GM23338 (cell line): ENCODE data around the gene MACROD1. TPM values are rescaled to one million over a fixed set of nuclear protein-coding genes. Genes with fewer than 3 reads are reported as not detected.

Source experiments
- ATAC-seq: fragments of 200-7000 bp; cut with Tn5 transposase; 3 replicates; pipeline ENCODE4 v1.9.1; 2020
- DNase-seq: peaks from one replicate; pipeline ENCODE4 v3.0.0-alpha.2; 2015; ENCODE audit warnings: low spot score
- H2AFZ ChIP-seq: fragments of 200-600 bp; sonication (generic); 2 replicates; pipeline ENCODE4 v1.8.0; 2016; ENCODE audit warnings: antibody characterized with exemption, mild to moderate bottlenecking, moderate library complexity
- H3F3A ChIP-seq: fragments of 200-600 bp; sonication (generic); replicated peaks from 2 replicates; pipeline ENCODE4 v1.8.0; 2017; ENCODE audit warnings: antibody characterized with exemption, mixed run types, low read depth
- H3K27ac ChIP-seq: fragments of 200-600 bp; sonication (generic); 2 replicates; pipeline ENCODE4 v1.6.1; 2016; ENCODE audit warnings: low read depth
- H3K27me3 ChIP-seq: fragments of 200-600 bp; sonication (generic); 2 replicates; pipeline ENCODE4 v1.8.0; 2016; ENCODE audit warnings: mild to moderate bottlenecking, mixed run types, moderate library complexity; ENCODE audit not compliant: insufficient read depth
- H3K36me3 ChIP-seq: fragments of 200-600 bp; sonication (generic); 2 replicates; pipeline ENCODE4 v1.8.0; 2016; ENCODE audit warnings: mild to moderate bottlenecking; ENCODE audit not compliant: insufficient read depth
- H3K4me1 ChIP-seq: fragments of 200-600 bp; sonication (generic); 2 replicates; pipeline ENCODE4 v1.8.0; 2016; ENCODE audit warnings: mild to moderate bottlenecking, moderate library complexity; ENCODE audit not compliant: insufficient read depth
- H3K4me2 ChIP-seq: fragments of 200-600 bp; sonication (generic); 2 replicates; pipeline ENCODE4 v1.7.1; 2017; ENCODE audit warnings: mixed run types
- H3K4me3 ChIP-seq: fragments of 200-600 bp; sonication (generic); 2 replicates; pipeline ENCODE4 v1.6.1; 2016; ENCODE audit warnings: mixed run types
- H3K79me2 ChIP-seq: fragments of 200-600 bp; sonication (generic); replicated peaks from 2 replicates; pipeline ENCODE4 v1.8.0; 2017; ENCODE audit warnings: mild to moderate bottlenecking; ENCODE audit not compliant: insufficient read depth
- H3K9me2 ChIP-seq: fragments of 200-600 bp; sonication (generic); 2 replicates; pipeline ENCODE4 v1.8.0; 2017; ENCODE audit not compliant: insufficient read depth
- H4K20me1 ChIP-seq: fragments of 200-600 bp; sonication (generic); replicated peaks from 2 replicates; pipeline ENCODE4 v1.8.0; 2017; ENCODE audit warnings: mild to moderate bottlenecking; ENCODE audit not compliant: insufficient read depth
- H3K27ac Mint-ChIP-seq: 2 replicates; pipeline ENCODE4 v1.8.0; 2020; ENCODE audit warnings: inconsistent platforms, mild to moderate bottlenecking, moderate library complexity, mixed read lengths
- H3K27me3 Mint-ChIP-seq: 3 replicates; pipeline ENCODE4 v1.8.0; 2022; ENCODE audit warnings: low read depth, mild to moderate bottlenecking, moderate library complexity, mixed read lengths, inconsistent platforms; ENCODE audit not compliant: insufficient read depth, poor library complexity
- H3K36me3 Mint-ChIP-seq: 3 replicates; pipeline ENCODE4 v1.8.0; 2021; ENCODE audit warnings: low read depth, mild to moderate bottlenecking, inconsistent platforms, moderate library complexity, mixed read lengths
- H3K4me1 Mint-ChIP-seq: 3 replicates; pipeline ENCODE4 v1.8.0; 2020; ENCODE audit warnings: mild to moderate bottlenecking, inconsistent platforms, mixed read lengths
- H3K4me3 Mint-ChIP-seq: 3 replicates; pipeline ENCODE4 v1.8.0; 2021; ENCODE audit warnings: moderate library complexity, mild to moderate bottlenecking, inconsistent platforms, mixed read lengths
- H3K9me3 Mint-ChIP-seq: 3 replicates; pipeline ENCODE4 v1.8.0; 2020; ENCODE audit warnings: moderate library complexity, mild to moderate bottlenecking, inconsistent platforms, mixed read lengths
- CREB1 ChIP-seq: fragments of 250-450 bp; sonication (Bioruptor Pico); IDR thresholded peaks from 2 replicates; pipeline ENCODE4 v1.5.0; 2020; ENCODE audit warnings: low read depth, mild to moderate bottlenecking, moderate library complexity
- EZH2 ChIP-seq: fragments of 200-600 bp; sonication (generic); IDR thresholded peaks from one replicate; pipeline ENCODE4 v1.8.0; 2017; ENCODE audit warnings: antibody characterized with exemption, mild to moderate bottlenecking, low read depth; ENCODE audit not compliant: unreplicated experiment
- NANOG ChIP-seq: IDR thresholded peaks from 2 replicates; pipeline ENCODE4 v1.6.1; 2016; ENCODE audit warnings: antibody characterized with exemption, borderline replicate concordance
- STAT1 ChIP-seq: IDR thresholded peaks from one replicate; pipeline ENCODE4 v1.6.1; 2016; ENCODE audit warnings: antibody characterized with exemption; ENCODE audit not compliant: unreplicated experiment
- ZNF114 ChIP-seq: fragments of 250-450 bp; sonication (Bioruptor Pico); IDR thresholded peaks from 2 replicates; pipeline ENCODE4 v1.5.0; 2020; ENCODE audit warnings: mild to moderate bottlenecking, moderate library complexity
- polyA plus RNA-seq: library from polyadenylated mRNA; unstranded; fragments of >200 nt; fragmentation: Nextera tagmentation; extraction: Ambion mirVana; gene quantifications from 2 replicates; pipeline ENCODE4 v1.2.1, GENCODE V29; 2016
- total RNA-seq: library from RNA; depleted of rRNA; stranded (reverse); fragments of >200 nt; shearing (Covaris generic); gene quantifications from 2 replicates; pipeline ENCODE4 v1.2.3, GENCODE V29; 2014
- TF ChIP-seq, protein P1 (sequence below): fragments of 250-450 bp; sonication (Bioruptor Pico); IDR thresholded peaks from 2 replicates; pipeline ENCODE4 v1.5.0; 2020; ENCODE audit warnings: mild to moderate bottlenecking, moderate library complexity

The MACROD1 gene
- total and polyA plus RNA-seq, 2 experiments from 2014 or later, result 33.0 to 51.6 TPM

DNA sequence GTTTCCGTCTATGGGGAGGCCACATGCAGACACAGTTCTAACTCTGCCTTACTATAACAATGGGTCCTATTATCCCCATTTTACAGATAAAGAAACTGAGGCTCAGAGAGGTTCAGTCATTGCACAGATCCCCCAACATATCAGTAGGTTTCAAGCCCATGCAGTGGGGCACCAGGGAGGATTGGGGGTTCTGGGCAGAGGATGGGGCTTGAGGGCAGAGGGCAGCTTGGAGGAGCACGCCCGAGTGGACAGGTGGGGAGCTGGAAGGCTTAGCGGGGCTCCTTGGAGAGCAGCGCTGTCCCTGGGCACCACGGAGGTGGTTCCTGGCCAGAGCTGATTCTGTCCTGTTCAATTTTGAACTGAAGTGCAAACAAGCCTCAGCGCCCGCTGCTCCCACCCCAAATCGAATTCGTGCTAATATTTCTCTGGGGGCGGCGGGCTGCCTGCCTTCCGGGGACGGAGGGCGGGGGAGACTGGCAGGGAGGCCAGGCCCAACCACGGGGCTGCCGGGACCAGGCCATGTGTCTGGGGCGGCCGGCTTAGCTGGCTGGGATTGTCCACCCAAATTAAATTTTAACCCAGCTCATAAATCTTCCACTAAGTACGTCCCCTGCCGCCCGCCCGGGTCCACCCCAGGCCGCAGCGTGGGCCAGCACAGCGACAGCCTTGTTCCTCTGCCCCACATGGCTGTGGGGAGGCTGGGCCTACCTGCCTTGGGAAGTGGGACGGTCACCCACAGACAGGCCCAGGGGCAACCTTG, 80.8 kb downstream of the MACROD1 start (continued):
- TF ChIP-seq, protein P1, sequence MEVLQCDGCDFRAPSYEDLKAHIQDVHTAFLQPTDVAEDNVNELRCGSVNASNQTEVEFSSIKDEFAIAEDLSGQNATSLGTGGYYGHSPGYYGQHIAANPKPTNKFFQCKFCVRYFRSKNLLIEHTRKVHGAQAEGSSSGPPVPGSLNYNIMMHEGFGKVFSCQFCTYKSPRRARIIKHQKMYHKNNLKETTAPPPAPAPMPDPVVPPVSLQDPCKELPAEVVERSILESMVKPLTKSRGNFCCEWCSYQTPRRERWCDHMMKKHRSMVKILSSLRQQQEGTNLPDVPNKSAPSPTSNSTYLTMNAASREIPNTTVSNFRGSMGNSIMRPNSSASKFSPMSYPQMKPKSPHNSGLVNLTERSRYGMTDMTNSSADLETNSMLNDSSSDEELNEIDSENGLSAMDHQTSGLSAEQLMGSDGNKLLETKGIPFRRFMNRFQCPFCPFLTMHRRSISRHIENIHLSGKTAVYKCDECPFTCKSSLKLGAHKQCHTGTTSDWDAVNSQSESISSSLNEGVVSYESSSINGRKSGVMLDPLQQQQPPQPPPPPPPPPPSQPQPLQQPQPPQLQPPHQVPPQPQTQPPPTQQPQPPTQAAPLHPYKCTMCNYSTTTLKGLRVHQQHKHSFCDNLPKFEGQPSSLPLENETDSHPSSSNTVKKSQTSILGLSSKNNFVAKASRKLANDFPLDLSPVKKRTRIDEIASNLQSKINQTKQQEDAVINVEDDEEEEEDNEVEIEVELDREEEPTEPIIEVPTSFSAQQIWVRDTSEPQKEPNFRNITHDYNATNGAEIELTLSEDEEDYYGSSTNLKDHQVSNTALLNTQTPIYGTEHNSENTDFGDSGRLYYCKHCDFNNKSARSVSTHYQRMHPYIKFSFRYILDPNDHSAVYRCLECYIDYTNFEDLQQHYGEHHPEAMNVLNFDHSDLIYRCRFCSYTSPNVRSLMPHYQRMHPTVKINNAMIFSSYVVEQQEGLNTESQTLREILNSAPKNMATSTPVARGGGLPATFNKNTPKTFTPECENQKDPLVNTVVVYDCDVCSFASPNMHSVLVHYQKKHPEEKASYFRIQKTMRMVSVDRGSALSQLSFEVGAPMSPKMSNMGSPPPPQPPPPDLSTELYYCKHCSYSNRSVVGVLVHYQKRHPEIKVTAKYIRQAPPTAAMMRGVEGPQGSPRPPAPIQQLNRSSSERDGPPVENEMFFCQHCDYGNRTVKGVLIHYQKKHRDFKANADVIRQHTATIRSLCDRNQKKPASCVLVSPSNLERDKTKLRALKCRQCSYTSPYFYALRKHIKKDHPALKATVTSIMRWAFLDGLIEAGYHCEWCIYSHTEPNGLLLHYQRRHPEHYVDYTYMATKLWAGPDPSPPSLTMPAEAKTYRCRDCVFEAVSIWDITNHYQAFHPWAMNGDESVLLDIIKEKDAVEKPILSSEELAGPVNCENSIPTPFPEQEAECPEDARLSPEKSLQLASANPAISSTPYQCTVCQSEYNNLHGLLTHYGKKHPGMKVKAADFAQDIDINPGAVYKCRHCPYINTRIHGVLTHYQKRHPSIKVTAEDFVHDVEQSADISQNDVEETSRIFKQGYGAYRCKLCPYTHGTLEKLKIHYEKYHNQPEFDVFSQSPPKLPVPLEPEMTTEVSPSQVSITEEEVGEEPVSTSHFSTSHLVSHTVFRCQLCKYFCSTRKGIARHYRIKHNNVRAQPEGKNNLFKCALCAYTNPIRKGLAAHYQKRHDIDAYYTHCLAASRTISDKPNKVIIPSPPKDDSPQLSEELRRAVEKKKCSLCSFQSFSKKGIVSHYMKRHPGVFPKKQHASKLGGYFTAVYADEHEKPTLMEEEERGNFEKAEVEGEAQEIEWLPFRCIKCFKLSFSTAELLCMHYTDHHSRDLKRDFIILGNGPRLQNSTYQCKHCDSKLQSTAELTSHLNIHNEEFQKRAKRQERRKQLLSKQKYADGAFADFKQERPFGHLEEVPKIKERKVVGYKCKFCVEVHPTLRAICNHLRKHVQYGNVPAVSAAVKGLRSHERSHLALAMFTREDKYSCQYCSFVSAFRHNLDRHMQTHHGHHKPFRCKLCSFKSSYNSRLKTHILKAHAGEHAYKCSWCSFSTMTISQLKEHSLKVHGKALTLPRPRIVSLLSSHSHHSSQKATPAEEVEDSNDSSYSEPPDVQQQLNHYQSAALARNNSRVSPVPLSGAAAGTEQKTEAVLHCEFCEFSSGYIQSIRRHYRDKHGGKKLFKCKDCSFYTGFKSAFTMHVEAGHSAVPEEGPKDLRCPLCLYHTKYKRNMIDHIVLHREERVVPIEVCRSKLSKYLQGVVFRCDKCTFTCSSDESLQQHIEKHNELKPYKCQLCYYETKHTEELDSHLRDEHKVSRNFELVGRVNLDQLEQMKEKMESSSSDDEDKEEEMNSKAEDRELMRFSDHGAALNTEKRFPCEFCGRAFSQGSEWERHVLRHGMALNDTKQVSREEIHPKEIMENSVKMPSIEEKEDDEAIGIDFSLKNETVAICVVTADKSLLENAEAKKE, result no peak
- TF ChIP-seq STAT1 (no peak), ZNF114 (CRISPR knock-in tag) (no peak), EZH2 (no peak)

DNA sequence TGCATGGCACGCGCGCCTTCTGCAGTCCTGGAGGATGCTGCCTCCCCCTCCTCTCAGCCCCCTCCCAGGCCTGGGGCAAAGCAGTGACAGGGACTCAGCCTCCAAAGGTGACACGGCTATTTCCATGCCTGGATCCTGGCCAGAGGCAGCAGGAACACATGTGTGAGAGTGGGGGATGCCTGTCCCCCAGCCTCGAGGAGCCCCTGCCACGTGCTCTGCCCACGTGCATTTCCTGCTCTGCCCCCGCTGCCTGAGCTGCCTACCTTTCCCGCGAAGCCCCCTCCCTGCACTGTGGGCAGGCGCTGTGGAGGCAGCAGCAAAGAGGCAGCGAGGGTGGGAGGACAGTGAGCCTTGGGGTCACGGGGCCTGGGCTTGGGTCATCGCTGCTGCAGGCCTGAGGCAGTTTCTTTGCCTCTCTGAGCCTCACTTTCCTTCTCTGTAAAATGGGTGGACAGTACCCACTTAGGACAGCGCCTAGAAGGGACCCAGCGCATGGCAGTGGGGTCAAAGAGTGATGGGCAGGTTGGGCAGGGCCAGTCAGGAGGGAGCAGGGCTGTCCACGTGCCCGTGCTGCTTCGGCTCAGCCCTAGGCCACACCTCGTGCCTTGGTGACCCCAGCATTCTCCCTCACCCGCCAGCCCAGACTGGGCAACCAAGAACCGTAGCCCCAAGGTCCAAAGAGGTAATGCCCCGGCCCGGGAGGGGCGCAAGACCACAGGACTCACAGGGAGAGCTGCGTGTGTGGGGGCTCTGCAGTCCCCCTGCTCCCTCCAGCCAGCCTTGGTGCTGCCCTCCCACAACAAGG, 81.6 kb downstream of the MACROD1 start:
- Histone ChIP-seq H3K36me3 (no peaks in the 10 kb centered on the region), H2AFZ (no peak overlapping the region), H3K27me3 (peaks cover 34% of the 10 kb centered on the region), H3K27ac (no peak overlapping the region), H3K79me2 (no peaks in the 10 kb centered on the region), H3K9me2 (no peaks in the 10 kb centered on the region), H3K4me2 (no peak overlapping the region), H4K20me1 (peaks cover 24% of the 10 kb centered on the region), H3K4me3 (no peak overlapping the region), H3F3A (no peaks in the 10 kb centered on the region), H3K4me1 (no peaks in the 10 kb centered on the region; the same call in 1 of the 2 replicates)
- no peak overlapping the region for H3K4me3 Mint-ChIP-seq
- H3K36me3 Mint-ChIP-seq, result no peaks in the 10 kb centered on the region
- no peak overlapping the region for H3K27ac Mint-ChIP-seq
- DNase-seq (no peak), ATAC-seq (no peak)
- H3K27me3 Mint-ChIP-seq, result peaks cover 35% of the 10 kb centered on the region
- TF ChIP-seq CREB1 (CRISPR knock-in tag), result no peak
- no peak for TF ChIP-seq ZNF114 (CRISPR knock-in tag)
- TF ChIP-seq NANOG, result no peak
- H3K4me1 Mint-ChIP-seq, result peaks cover 8% of the 10 kb centered on the region
- no peaks in the 10 kb centered on the region for H3K9me3 Mint-ChIP-seq
